Heart left ventricle (tissue), 13 donors: ENCODE measurements around the gene ADGRG6.

Source experiments
- CTCF ChIP-seq, 12 donors: fragments of 200-600 bp; sonication (generic) in 4 of 12; IDR thresholded peaks; one replicate each; pipeline versions ENCODE4 v1.5.0 to v1.8.0; 2018 to 2022; ENCODE audit warnings: antibody characterized with exemption in 12 of 12, mild to moderate bottlenecking in 5 of 12
- POLR2A ChIP-seq, 2 donors: fragments of 450-650 bp; IDR thresholded peaks; one replicate each; pipeline ENCODE4 v1.6.1; 2017; ENCODE audit warnings: antibody characterized with exemption in 2 of 2, mild to moderate bottlenecking in 2 of 2, moderate library complexity in 2 of 2
- donor health status: ischemic (EF 13 %, LVEDD 7.1; RV severe dilation, severe dysfunction).
- donor health status: DM: no; HTN: yes; CAD: no.
- donor health status: DM: no; HTN: no; CAD: no.
- donor health status: ischemic (EF 25% LVEDD 6.9; RV normal size, moderate dysfunction).
- donor health status: ischemic (EF 25% LVEDD 5.7; RV mildly dilated, moderate dysfunction).
- donor health status: ischemic (EF 35%, LVEDD 5.7; RV mildly dilated, moderate dysfunction).
- donor health status: nonischemic (EF 11% LVEDD 7.7; RV severe dilation, severe dysfunction).
- donor health status: DM: yes; HTN: yes; CAD: no.
- donor health status: PGD.
- donor health status: ischemic (EF 29% LVEDD 5.4; RV normal size, mild dysfunction).
- donor health status: nonischemic (EF 23%, LVEDD 6.1; RV moderate dilation, normal function).

GRCh38 chr6:142440600-142441293 lies 138.9 kb downstream of the ADGRG6 start:
- no peak for TF ChIP-seq CTCF (IDR thresholded peaks at IDR 0.05)
- TF ChIP-seq POLR2A (IDR thresholded peaks at IDR 0.05): no peak
